K562 (cell line): Measurements from ENCODE around the gene MFSD6. TPM values are rescaled to one million over a fixed set of nuclear protein-coding genes. Genes with fewer than 3 reads are reported as not detected.

Experiments used
- ATF7 ChIP-seq: fragments of 450-650 bp; IDR thresholded peaks from 2 replicates; pipeline ENCODE4 v1.7.1; 2014; ENCODE audit warnings: mild to moderate bottlenecking, moderate library complexity
- BHLHE40 ChIP-seq: IDR thresholded peaks from 2 replicates; pipeline ENCODE4 v1.6.1; 2011; ENCODE audit warnings: low read length, improper control_type of control experiment
- EGR1 ChIP-seq: fragments of 450-650 bp; conservative IDR thresholded peaks from 2 replicates; pipeline ENCODE4 v1.6.1; 2017; ENCODE audit warnings: mild to moderate bottlenecking
- EZH2 ChIP-seq: IDR thresholded peaks from 2 replicates; pipeline ENCODE4 v1.6.1; 2012; ENCODE audit warnings: low read depth, mild to moderate bottlenecking, inconsistent platforms, low read length, borderline replicate concordance
- L3MBTL2 ChIP-seq: fragments of 450-650 bp; IDR thresholded peaks from 2 replicates; pipeline ENCODE4 v1.6.1; 2016; ENCODE audit warnings: mild to moderate bottlenecking, moderate library complexity
- POLR3A ChIP-seq: IDR thresholded peaks from 2 replicates; pipeline ENCODE4 v1.6.1; 2011; ENCODE audit warnings: borderline replicate concordance, mild to moderate bottlenecking, moderate library complexity; ENCODE audit not compliant: insufficient read length, insufficient read depth; ENCODE audit errors: extremely low read depth
- SMARCC2 ChIP-seq: fragments of 450-650 bp; IDR thresholded peaks from 2 replicates; pipeline ENCODE4 v1.6.1; 2017; ENCODE audit warnings: antibody characterized with exemption, moderate library complexity, mild to moderate bottlenecking, low read depth
- SRSF7 ChIP-seq: fragments of 200-400 bp; formaldehyde crosslinking; optimal IDR thresholded peaks from 2 replicates; pipeline ENCODE3; 2017; ENCODE audit warnings: mild to moderate bottlenecking, low read depth, low read length
- TAF15 ChIP-seq: fragments of 200-400 bp; formaldehyde crosslinking; IDR thresholded peaks from 2 replicates; pipeline ENCODE4 v1.6.1; 2017; ENCODE audit warnings: mild to moderate bottlenecking, low read depth, low read length, moderate library complexity
- TAL1 ChIP-seq: fragments of 450-650 bp; IDR thresholded peaks from 2 replicates; pipeline ENCODE4 v1.6.1; 2016; ENCODE audit warnings: mild to moderate bottlenecking
- ZNF263 ChIP-seq: sonication (generic); formaldehyde crosslinking; IDR thresholded peaks from 2 replicates; pipeline ENCODE4 v1.8.0; 2022; ENCODE audit warnings: mild to moderate bottlenecking, missing genetic modification reagents, borderline replicate concordance
- polyA plus RNA-seq, 8 experiments: library from polyadenylated mRNA; depleted of rRNA in 4 of 8; stranded (reverse) in 5 of 8; unstranded in 3 of 8; fragments of >200 nt; fragmentation: Nextera tagmentation in 2 of 8; fragmentation: Illumina TruSeq in 1 of 8; extraction: Ambion mirVana in 2 of 8; extraction: Trizol in 1 of 8; gene quantifications; 2 replicates each; pipeline versions ENCODE4 v1.2.1 to v1.2.3, GENCODE V29; 2011 to 2014; ENCODE audit warnings: inconsistent platforms in 1 of 8, missing spikeins in 1 of 8
- total RNA-seq, 7 experiments: library from RNA; depleted of rRNA in 6 of 7; stranded (reverse); fragments of >200 nt in 6 of 7; fragmentation: Illumina TruSeq in 2 of 7; extraction: Trizol in 2 of 7; gene quantifications; 2 replicates each; pipeline versions ENCODE4 v1.2.1 to v1.2.3, GENCODE V29; 2011 to 2021; ENCODE audit warnings: low replicate concordance in 1 of 7
- TF ChIP-seq, protein P1 (sequence below): IDR thresholded peaks from 3 replicates; pipeline ENCODE4 v1.6.1; 2011; ENCODE audit warnings: borderline replicate concordance, mild to moderate bottlenecking; ENCODE audit not compliant: insufficient read length, insufficient read depth
- TF ChIP-seq, protein P2 (sequence below): fragments of 250-450 bp; sonication (Bioruptor Pico); IDR thresholded peaks from 2 replicates; pipeline ENCODE4 v1.8.0; 2022; ENCODE audit warnings: moderate library complexity, mild to moderate bottlenecking, inconsistent platforms
- TF ChIP-seq, protein P3 (sequence below): fragments of 450-650 bp; formaldehyde crosslinking; conservative IDR thresholded peaks from 2 replicates; pipeline ENCODE4 v1.4.0; 2022; ENCODE audit warnings: mild to moderate bottlenecking, missing genetic modification characterization

Gene MFSD6
- total and polyA plus RNA-seq, 9 of the 15 experiments (the other 6 are each of a cell fraction or from before 2014, with no cell fraction given) = 1.1 to 7.9 (median 4.4) TPM

DNA sequence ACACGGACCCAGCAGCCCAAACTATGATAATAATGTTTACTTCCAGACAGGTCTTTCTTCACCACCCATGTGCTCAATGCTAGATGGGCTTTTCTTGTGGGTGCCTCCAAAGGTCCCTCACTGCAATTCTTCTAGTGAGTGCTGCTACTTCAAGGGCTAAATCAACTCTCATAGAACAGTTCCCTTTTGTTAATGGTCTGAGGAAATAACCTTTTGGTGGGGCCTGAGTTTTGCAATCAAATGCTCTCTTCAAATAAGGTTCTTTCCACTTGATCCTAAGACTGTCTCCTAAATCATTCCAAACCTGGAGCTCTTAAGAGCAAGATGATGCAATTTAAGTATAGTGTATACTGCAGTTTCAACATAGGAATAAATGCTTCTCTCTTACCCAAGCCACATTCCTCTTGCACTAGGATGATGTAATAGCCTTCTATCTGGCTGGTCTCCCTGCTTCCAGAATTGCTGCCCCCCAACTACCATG lies 120.4 kb downstream of the MFSD6 start (continued):
- no peak for TF ChIP-seq EZH2
- TF ChIP-seq, protein P1, sequence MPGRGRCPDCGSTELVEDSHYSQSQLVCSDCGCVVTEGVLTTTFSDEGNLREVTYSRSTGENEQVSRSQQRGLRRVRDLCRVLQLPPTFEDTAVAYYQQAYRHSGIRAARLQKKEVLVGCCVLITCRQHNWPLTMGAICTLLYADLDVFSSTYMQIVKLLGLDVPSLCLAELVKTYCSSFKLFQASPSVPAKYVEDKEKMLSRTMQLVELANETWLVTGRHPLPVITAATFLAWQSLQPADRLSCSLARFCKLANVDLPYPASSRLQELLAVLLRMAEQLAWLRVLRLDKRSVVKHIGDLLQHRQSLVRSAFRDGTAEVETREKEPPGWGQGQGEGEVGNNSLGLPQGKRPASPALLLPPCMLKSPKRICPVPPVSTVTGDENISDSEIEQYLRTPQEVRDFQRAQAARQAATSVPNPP = no peak
- no peak for TF ChIP-seq TAL1
- TF ChIP-seq, protein P2, sequence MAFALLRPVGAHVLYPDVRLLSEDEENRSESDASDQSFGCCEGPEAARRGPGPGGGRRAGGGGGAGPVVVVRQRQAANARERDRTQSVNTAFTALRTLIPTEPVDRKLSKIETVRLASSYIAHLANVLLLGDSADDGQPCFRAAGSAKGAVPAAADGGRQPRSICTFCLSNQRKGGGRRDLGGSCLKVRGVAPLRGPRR (CRISPR knock-in tag) = no peak
- no peak for TF ChIP-seq TAF15
- TF ChIP-seq SMARCC2 = no peak
- no peak for TF ChIP-seq EGR1
- no peak for TF ChIP-seq SRSF7
- TF ChIP-seq, protein P3, sequence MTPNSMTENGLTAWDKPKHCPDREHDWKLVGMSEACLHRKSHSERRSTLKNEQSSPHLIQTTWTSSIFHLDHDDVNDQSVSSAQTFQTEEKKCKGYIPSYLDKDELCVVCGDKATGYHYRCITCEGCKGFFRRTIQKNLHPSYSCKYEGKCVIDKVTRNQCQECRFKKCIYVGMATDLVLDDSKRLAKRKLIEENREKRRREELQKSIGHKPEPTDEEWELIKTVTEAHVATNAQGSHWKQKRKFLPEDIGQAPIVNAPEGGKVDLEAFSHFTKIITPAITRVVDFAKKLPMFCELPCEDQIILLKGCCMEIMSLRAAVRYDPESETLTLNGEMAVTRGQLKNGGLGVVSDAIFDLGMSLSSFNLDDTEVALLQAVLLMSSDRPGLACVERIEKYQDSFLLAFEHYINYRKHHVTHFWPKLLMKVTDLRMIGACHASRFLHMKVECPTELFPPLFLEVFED (CRISPR knock-in tag) = no peak
- TF ChIP-seq ZNF263 = no peak
- TF ChIP-seq L3MBTL2 = peak; percentile 25; the same call in 1 of the 2 replicates
- TF ChIP-seq POLR3A = no peak
- no peak for TF ChIP-seq BHLHE40
- TF ChIP-seq ATF7 = peak; percentile 54
